Esophagus squamous epithelium (tissue), 4 donors: ENCODE measurements around the gene DDX24.

Experiments
- CTCF ChIP-seq, 6 experiments: fragments of 450-650 bp in 4 of 6; fragments of 200-600 bp in 2 of 6; sonication (generic) in 2 of 6; IDR thresholded peaks; one replicate each; pipeline ENCODE4 v1.5.1; 2016 to 2019; ENCODE audit warnings: antibody characterized with exemption in 6 of 6, mild to moderate bottlenecking in 4 of 6, moderate library complexity in 4 of 6
- POLR2A ChIP-seq, 4 donors: fragments of 450-650 bp; IDR thresholded peaks; one replicate each; pipeline ENCODE4 v1.6.1; 2017; ENCODE audit warnings: antibody characterized with exemption in 4 of 4, mild to moderate bottlenecking in 4 of 4, moderate library complexity in 3 of 4

DNA sequence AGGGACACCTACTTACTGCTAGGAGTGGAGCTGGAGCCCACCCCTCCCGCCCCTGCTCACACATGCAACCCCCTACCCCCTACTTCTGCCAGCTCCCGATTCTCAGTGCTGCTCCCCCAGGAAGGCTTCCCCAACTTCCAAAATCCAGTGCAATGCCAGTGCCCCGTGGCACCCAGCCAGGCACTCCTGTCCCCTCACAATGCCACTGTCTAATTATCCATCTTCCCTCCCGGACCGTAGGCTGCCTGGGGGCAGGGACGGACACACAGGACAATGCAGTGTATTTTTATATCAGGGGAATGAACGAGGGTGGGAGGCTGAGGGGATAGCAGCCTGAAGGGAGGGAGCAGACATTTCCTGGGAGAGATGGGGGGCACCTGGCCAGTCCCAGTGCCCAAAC lies 42.5 kb downstream of the DDX24 start:
- TF ChIP-seq CTCF (IDR thresholded peaks at IDR 0.05) (no peak), POLR2A (IDR thresholded peaks at IDR 0.05) (no peak)
